Stimulated activated memory B cell treated with anti-CD40 and anti-IgM and Interleukin-4, amounts not matched to agents 10 μg/mL and 1 μg/mL and 100 μg/mL, for 72 hours (primary cell): ENCODE measurements around the gene CPA4.

Source experiments
- ATAC-seq: fragments of 150-1000 bp; cut with Tn5 transposase; 2 replicates; pipeline ENCODE4 v1.10.0; 2021
- H3K27ac Mint-ChIP-seq: one replicate; pipeline ENCODE4 v1.8.0; 2022; ENCODE audit warnings: mild to moderate bottlenecking, mixed read lengths
- H3K27me3 Mint-ChIP-seq: one replicate; pipeline ENCODE4 v1.8.0; 2022; ENCODE audit warnings: mixed read lengths
- H3K36me3 Mint-ChIP-seq: one replicate; pipeline ENCODE4 v1.8.0; 2022; ENCODE audit warnings: mixed read lengths
- H3K4me1 Mint-ChIP-seq: one replicate; pipeline ENCODE4 v1.8.0; 2022; ENCODE audit warnings: mixed read lengths
- H3K4me3 Mint-ChIP-seq: one replicate; pipeline ENCODE4 v1.8.0; 2022; ENCODE audit warnings: mild to moderate bottlenecking, moderate library complexity, mixed read lengths
- H3K9me3 Mint-ChIP-seq: one replicate; pipeline ENCODE4 v1.8.0; 2022; ENCODE audit warnings: mixed read lengths

The CPA4 gene

DNA sequence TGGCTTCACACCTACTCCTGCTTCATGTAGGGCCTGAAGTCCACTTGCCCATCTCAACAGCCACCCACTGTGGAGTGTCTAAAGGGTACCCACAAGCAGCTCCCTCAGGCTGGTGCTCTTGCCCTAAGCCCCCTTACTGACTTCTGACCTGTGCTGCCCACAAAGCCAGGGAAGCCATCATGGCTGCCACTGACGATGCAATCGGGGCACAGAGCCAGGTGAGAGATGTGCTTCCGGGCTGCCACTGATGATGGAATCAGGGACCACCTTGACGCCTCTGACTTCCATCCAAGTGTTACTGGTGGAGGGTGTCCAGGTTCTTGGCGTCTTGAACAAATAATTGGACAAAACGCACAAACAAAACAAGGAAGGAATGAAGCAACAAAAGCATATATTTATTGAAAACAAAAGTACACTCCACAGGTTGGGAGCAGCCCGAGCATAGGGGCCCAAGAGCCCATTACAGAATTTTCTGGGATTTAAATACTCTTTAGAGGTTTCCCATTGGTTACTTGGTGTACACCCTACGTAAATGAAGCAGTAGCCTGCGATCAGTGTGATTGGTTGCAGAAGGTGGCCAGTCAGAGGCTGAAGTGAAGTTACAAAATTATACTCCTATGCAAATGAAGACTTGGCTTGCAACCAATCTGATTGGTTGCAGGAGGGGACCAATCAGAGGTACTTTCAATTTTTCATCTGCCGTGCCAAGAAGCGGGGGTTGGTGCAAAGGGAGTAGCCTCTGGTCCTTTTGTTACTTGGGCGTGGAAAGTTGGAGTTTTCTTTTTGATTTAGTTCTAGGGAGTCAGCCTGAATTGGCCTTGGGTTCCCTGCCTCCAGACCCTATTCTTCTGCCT lies 21.8 kb upstream of the CPA4 start:
- Mint-ChIP-seq H3K36me3 (no peaks in the 10 kb centered on the region), H3K9me3 (no peaks in the 10 kb centered on the region), H3K27me3 (peaks cover 64% of the 10 kb centered on the region), H3K4me3 (no peak overlapping the region), H3K4me1 (no peaks in the 10 kb centered on the region), H3K27ac (no peak overlapping the region)
- ATAC-seq = no peak

DNA sequence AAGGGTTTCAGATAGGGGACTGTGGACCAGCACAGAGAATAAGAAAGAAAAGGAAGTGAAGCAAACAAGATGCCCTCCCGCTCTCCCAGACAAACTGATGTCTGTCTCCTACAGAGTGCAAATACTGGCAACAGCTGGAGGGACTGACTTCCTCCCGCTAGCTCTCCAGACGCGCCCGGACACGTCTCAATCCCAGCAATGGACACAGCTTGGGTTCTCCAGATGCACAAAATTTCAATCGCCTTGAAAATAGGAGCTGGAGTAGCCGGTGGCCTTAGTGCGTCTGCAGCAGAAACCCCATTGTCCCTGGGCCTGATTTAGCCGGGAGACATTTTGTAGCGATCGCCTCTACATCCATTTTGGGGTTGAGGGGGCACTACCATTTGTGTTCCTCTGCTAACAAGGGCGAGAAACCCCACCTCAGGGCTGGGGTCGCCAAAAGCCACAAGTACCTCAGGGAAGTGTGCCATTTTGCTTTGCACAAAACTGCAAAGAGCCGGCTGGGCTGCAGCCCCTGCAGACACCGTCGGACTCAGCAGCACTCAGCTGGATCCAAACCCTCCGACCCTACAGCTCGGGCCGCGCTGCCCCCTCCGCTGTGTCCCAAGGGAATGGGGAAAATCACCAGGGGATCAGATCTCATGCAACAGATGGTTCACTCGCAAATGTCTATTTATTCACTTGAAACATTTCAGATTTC lies 20.4 kb upstream of the CPA4 start:
- H3K27me3 Mint-ChIP-seq = peaks cover 77% of the 10 kb centered on the region
- H3K4me3 Mint-ChIP-seq = no peak overlapping the region

DNA sequence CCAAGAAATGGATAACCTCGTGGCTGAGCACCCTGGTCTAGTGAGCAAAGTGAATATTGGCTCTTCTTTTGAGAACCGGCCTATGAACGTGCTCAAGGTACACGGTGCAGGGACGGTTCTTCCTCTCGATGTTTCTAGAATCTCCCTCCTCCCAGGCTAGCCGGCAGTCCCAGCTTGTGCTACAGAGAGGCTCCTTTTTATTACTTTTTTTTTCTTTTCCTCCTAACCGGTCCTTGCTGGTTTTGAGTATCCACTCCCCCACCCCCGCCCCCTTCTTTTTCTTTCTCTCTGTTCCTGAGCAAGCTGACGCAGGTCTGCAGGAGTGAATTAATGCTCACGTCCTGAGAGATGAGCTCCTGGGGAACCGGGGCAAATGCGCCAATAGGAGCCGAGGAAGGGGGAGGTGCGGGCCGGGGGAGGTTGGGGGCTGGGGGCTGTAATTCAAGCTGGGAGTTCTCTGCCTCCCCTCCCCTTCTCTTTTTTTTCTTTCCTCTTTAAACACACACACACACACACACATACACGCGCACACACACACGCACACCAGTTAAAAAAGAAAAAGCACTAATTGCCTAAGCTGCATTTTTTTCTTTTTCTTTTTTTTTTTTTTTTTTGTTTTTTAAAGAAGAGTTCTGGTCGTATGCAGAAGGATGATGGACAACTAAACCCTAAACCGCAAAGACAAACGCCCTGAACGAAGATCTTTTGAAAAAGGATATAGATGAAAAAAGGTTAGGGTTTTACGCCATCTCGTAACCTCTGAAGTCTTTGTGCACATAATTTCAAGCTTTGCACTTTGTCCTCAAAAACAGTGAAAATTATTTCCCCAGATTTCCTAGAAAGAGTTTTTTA lies 19.7 kb upstream of the CPA4 start:
- H3K4me1 Mint-ChIP-seq = no peaks in the 10 kb centered on the region
- no peak for ATAC-seq
- no peak overlapping the region for H3K4me3 Mint-ChIP-seq
- H3K27ac Mint-ChIP-seq = no peak overlapping the region
- peaks cover 85% of the 10 kb centered on the region for H3K27me3 Mint-ChIP-seq
- H3K36me3 Mint-ChIP-seq = no peaks in the 10 kb centered on the region
- no peaks in the 10 kb centered on the region for H3K9me3 Mint-ChIP-seq

More for the DNA sequence above, 20.4 kb upstream of the CPA4 start:
- Mint-ChIP-seq H3K9me3 (no peaks in the 10 kb centered on the region), H3K27ac (no peak overlapping the region), H3K36me3 (no peaks in the 10 kb centered on the region), H3K4me1 (no peaks in the 10 kb centered on the region)
- ATAC-seq = no peak

DNA sequence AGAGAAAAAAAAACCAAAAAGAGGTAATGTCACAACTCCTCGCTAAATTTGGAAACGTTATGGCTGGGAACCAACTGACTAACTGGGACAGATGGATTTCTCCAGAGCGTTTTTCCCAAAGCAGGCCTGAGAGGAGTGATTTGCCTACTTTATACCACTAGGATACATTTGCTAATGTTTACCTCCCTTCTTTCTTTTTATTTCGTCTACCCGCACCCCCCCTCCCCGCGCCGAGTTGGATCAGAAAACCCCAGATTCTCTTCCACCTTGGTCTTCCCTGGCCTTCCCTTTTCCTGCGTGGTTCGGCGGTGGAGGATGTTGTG lies 19.1 kb upstream of the CPA4 start:
- H3K27me3 Mint-ChIP-seq = peaks cover 86% of the 10 kb centered on the region
- no peaks in the 10 kb centered on the region for H3K36me3 Mint-ChIP-seq
- H3K4me1 Mint-ChIP-seq = no peaks in the 10 kb centered on the region
- no peak overlapping the region for H3K4me3 Mint-ChIP-seq
- H3K9me3 Mint-ChIP-seq = no peaks in the 10 kb centered on the region
- no peak for ATAC-seq
- no peak overlapping the region for H3K27ac Mint-ChIP-seq

DNA sequence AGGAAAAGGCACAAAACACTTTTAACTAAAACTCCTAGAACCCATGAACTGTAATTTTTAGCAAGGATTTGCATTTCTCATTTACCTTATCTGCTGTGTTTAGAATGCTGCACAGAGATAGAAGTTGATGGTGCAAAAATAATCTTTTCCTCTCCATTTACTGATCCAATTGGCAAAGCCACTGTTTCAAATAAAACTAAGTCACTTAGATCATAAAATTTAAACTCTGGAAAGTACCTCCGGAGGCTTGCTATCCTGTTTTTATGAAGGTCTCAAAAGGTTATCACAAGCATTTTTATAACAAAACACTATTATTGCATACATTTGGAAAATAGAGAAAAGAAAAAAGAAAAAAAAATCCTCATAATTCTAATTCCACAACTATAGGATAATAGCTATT lies 18.7 kb upstream of the CPA4 start:
- H3K4me3 Mint-ChIP-seq = no peak overlapping the region
- H3K27ac Mint-ChIP-seq = no peak overlapping the region
- no peaks in the 10 kb centered on the region for H3K4me1 Mint-ChIP-seq
- H3K36me3 Mint-ChIP-seq = no peaks in the 10 kb centered on the region
- no peaks in the 10 kb centered on the region for H3K9me3 Mint-ChIP-seq
- H3K27me3 Mint-ChIP-seq = peaks cover 85% of the 10 kb centered on the region
- no peak for ATAC-seq

DNA sequence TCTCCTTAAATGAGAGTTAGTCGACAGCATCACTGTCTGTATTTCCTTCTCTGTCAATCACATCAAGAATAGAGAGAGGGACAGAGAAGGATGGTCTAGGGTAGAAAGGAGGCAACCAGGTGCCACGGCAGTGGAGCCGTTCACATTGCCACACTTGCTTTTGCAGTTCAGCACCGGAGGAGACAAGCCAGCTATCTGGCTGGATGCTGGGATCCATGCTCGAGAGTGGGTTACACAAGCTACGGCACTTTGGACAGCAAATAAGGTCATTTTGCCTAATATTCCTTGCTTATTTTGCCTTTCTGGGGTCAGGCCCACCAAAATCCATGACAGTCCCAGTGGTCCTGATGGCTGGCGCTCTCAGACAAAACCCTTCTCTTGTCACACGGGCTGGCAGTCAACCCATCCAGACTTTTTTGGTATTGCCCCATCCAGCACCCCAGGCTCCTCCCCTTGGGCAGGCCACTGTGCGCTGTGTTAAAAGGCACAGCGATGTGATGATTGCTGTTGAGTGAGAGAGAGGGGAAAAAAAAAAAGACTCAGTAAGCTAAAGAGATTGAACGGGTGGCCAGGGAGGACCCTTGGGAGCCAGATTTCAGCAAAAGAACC lies 17.9 kb upstream of the CPA4 start:
- H3K27me3 Mint-ChIP-seq = peaks cover 77% of the 10 kb centered on the region
- no peaks in the 10 kb centered on the region for H3K36me3 Mint-ChIP-seq
- H3K27ac Mint-ChIP-seq = no peak overlapping the region
- ATAC-seq = no peak
- H3K4me3 Mint-ChIP-seq = no peak overlapping the region
- H3K9me3 Mint-ChIP-seq = no peaks in the 10 kb centered on the region
- no peaks in the 10 kb centered on the region for H3K4me1 Mint-ChIP-seq

DNA sequence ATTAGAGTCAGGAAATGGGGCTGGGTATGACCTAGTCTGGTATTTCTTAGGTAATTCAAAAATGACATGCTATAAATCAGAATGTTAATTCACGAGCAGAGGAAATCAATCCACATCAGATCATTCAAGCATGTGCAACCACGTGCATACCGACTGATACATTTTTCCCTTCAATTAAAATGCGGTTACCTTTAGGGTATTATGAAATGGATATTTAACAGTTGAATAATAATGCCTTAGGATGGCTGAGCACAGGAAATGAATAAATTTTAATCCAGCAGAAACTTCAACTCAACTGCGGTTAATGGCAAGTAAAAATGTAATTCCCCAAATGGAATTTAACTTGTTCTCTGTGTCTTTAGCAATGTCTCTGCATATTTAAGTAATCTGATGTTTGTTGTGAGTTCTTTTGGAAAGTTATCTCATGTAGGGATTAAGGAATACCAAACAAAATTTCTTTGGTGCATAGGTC lies 17.1 kb upstream of the CPA4 start:
- H3K4me1 Mint-ChIP-seq = no peaks in the 10 kb centered on the region

DNA sequence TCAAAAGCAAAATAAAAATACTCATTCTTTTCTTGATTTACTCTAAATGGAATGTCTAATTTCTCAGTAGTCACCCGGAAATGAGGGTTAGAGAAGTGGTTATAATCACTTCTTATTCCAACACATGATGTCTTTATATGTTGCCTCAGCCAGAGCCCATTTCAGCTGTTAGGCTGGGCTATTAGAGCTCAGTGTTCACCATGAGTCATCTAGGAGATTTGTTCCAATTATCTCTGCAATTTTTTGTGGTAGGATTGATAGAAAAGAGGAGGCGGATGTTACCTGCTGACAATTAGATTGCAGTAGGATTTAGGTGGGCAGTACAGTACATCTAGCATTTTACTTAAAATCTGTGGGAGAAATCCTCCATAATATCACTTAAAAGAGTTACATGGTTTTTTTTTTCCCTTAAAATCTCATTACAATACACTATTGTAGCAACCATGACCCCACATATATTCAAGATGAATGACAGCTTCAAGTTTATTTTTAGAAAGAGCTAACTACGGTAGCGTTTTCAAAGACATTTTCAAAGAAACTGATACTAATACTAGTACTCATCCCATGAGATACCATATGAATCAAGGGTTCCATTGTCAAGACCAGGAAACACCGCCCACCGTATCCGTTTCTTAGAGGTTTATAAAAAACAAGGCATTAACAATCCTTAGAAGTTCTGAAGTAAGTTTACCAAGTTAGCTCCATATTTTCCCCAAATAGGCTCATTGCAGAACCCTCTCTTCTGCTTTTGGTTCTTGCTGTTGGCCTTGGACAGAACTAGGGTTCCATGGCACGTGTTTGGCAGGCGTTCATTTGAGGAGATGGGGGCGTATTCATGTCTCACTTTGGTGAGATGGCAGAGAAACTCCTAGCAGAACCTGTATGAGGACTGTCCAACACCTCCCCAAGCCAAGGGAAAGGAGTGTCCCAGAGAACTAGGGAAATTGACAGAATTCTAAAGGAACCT lies 15.9 kb upstream of the CPA4 start:
- H3K36me3 Mint-ChIP-seq = no peaks in the 10 kb centered on the region
- ATAC-seq = no peak
- H3K4me3 Mint-ChIP-seq = no peak overlapping the region
- no peaks in the 10 kb centered on the region for H3K9me3 Mint-ChIP-seq
- H3K27me3 Mint-ChIP-seq = peaks cover 59% of the 10 kb centered on the region
- no peak overlapping the region for H3K27ac Mint-ChIP-seq
- H3K4me1 Mint-ChIP-seq = no peaks in the 10 kb centered on the region

More for the DNA sequence above, 17.1 kb upstream of the CPA4 start:
- no peak overlapping the region for H3K4me3 Mint-ChIP-seq
- H3K36me3 Mint-ChIP-seq = no peaks in the 10 kb centered on the region
- no peak for ATAC-seq
- H3K27ac Mint-ChIP-seq = no peak overlapping the region
- peaks cover 70% of the 10 kb centered on the region for H3K27me3 Mint-ChIP-seq
- H3K9me3 Mint-ChIP-seq = no peaks in the 10 kb centered on the region

DNA sequence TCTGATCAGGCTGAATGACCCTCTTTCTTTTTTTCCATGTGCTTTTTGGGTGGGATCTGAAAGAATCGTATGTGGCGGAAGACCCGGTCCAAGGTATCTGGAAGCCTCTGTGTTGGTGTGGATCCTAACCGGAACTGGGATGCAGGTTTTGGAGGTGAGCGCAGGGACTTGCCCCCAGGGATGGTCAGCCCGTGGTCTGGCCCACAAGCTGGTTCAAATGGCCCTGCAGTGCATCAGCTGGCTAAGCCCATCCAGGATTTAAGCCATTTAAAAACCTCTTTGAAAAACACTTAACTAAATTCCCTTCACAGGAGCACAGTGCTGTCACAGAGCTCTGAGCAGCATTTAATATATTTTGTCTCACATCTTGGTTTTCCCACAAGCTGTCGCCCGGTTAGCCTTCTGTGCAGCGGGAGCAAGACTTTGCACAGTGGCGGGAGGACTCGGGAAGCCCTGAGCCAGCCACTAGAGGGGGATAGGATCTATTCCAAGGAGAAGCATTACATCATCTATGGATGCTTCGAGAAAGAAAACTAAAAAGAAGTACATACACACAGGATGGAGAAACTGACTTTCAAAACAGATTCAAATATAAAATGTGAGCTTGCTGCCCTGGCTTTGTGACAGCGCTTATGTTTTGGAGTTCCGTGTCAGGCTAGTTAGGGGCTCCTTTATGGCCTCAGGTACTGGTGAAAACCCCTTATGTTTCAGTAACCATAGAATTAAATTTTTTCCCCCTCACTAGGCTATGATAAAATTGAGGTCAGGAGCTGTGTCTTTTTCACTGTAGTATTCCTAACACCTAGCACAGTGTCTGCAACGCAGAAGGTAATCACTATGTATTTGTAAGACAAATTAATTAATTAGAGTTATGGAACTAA lies 15.0 kb upstream of the CPA4 start:
- H3K27me3 Mint-ChIP-seq = peaks cover 50% of the 10 kb centered on the region
- no peak overlapping the region for H3K27ac Mint-ChIP-seq
- H3K9me3 Mint-ChIP-seq = no peaks in the 10 kb centered on the region
- H3K4me1 Mint-ChIP-seq = no peaks in the 10 kb centered on the region
- no peaks in the 10 kb centered on the region for H3K36me3 Mint-ChIP-seq
- no peak for ATAC-seq
- H3K4me3 Mint-ChIP-seq = no peak overlapping the region

DNA sequence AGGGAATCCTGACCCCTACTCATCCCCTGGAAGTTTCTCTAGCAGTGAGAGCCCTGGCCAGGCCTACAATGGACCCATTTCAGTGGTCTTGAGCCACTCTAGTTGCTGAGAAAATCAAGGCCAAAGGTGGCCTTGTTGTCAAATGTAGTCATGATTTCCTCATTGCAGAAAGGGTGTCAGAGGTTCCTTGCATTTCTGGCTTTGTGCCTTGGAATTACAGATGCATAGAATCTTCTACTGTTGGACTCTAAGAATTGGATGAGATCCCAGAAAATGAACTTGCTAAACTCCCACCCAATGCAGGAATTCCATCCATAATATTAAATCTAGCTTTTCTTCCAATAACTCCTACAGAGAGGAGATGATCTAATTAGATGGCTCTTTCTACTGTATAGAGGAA lies 14.1 kb upstream of the CPA4 start:
- ATAC-seq = no peak
- H3K27ac Mint-ChIP-seq = no peak overlapping the region
- no peaks in the 10 kb centered on the region for H3K9me3 Mint-ChIP-seq
- H3K27me3 Mint-ChIP-seq = peaks cover 47% of the 10 kb centered on the region
- H3K4me3 Mint-ChIP-seq = no peak overlapping the region
- no peaks in the 10 kb centered on the region for H3K36me3 Mint-ChIP-seq
- no peaks in the 10 kb centered on the region for H3K4me1 Mint-ChIP-seq

DNA sequence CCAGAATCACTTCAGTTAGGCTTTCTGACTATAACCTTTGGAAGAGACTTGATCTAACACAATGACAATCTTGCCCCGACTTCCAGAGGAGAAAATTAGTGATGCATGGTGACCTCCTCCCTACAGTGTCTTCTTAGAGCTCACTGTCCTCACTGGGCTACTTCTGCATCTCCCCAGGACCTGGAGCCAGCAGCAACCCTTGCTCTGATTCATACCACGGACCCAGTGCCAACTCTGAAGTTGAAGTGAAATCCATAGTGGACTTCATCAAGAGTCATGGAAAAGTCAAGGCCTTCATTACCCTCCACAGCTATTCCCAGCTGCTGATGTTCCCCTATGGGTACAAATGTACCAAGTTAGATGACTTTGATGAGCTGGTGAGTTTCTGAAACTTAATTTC lies 13.7 kb upstream of the CPA4 start:
- Mint-ChIP-seq H3K4me1 (no peaks in the 10 kb centered on the region), H3K4me3 (no peak overlapping the region), H3K27me3 (peaks cover 47% of the 10 kb centered on the region), H3K9me3 (no peaks in the 10 kb centered on the region), H3K27ac (no peak overlapping the region), H3K36me3 (no peaks in the 10 kb centered on the region)
- ATAC-seq = no peak

DNA sequence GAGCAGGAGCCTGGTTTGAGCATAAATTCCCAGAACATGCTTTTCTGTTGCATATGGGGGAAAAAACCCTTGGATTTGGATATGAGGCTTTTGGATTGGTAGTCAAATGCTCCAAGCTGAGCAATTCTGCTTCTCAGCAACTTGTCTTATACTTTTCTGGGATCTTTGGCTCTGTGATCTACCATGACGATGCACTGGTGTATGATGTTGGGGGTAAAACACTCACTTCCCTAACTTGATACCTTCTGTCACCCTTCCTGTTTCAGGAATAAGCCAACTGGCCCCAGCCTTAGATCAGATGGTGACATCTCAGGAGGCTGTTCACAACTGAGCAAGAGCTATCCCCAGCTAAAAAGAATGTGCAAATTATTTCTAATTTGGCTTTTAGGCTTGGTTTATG lies 13.1 kb upstream of the CPA4 start:
- no peak for ATAC-seq
- Mint-ChIP-seq H3K36me3 (peaks cover 1% of the 10 kb centered on the region), H3K27me3 (peaks cover 47% of the 10 kb centered on the region), H3K27ac (no peak overlapping the region), H3K4me1 (no peaks in the 10 kb centered on the region), H3K9me3 (no peaks in the 10 kb centered on the region), H3K4me3 (no peak overlapping the region)

DNA sequence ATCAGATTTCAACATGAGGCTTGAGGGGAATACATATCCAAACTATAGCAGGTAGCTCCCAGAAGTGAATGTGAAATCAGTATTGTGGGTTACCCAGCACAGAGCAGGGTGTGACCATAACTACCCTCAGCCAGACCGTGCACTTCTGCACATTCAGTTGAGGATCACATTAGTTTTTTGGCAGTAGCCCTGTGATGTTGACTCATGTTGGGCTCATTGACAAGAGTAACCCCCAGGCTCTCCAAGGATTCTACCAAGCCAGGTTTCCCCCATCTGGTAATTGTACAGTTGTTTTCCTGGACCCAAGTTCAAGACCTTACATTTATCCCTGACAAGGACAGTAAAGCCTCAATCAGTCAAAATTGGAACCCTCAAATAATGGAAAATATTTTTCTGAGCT lies 11.7 kb upstream of the CPA4 start:
- peaks cover 5% of the 10 kb centered on the region for H3K36me3 Mint-ChIP-seq
- H3K4me3 Mint-ChIP-seq = no peak overlapping the region
- H3K4me1 Mint-ChIP-seq = no peaks in the 10 kb centered on the region
- peaks cover 43% of the 10 kb centered on the region for H3K27me3 Mint-ChIP-seq
- no peaks in the 10 kb centered on the region for H3K9me3 Mint-ChIP-seq
- no peak for ATAC-seq
- no peak overlapping the region for H3K27ac Mint-ChIP-seq
